HepG2 (cell line): ENCODE results near the gene SNRPB2. TPM values are rescaled to one million over a fixed set of nuclear protein-coding genes. Genes with fewer than 3 reads are reported as not detected.

Experiments used
- ATAC-seq: fragments of 200-7000 bp; cut with Tn5 transposase; 3 replicates; pipeline ENCODE4 v1.9.1; 2020; ENCODE audit warnings: mild to moderate bottlenecking, moderate library complexity
- BruUV-seq: library from RNA; stranded (reverse); fragments of 400-500 nt; replicated peaks from 2 replicates; lab custom pipeline; 2021; lab: Mats Ljungman, UMichigan
- CTCF ChIA-PET: fragments of 300-600 bp; formaldehyde crosslinking; extraction: SDS; loops from one replicate; lab custom pipeline; 2021; ENCODE audit warnings: low total read pairs, inconsistent platforms, low intra/inter-chr PET ratio; lab: Yijun Ruan, JAX
- POLR2A ChIA-PET: fragments of 350-600 bp; sonication (Branson Sonifier 250); formaldehyde crosslinking; loops from one replicate; lab custom pipeline; 2020; ENCODE audit warnings: antibody characterized with exemption, inconsistent platforms; lab: Yijun Ruan, JAX
- DNase-seq: peaks from one replicate; pipeline ENCODE4 v3.0.0-alpha.2; 2015; ENCODE audit warnings: low spot score
- FAIRE-seq: peaks from 3 replicates; lab custom pipeline; 2011; peaks lifted over from hg19 to GRCh38; lab: Jason Lieb, UNC
- H2AFZ ChIP-seq: one replicate; pipeline ENCODE4 v1.6.1; 2011; ENCODE audit warnings: low read length, inconsistent platforms
- H3K27ac ChIP-seq: fragments of 300-600 bp; 3 replicates; pipeline ENCODE4 v1.8.0; 2011; ENCODE audit warnings: mixed run types, mild to moderate bottlenecking, mixed read lengths, low read length, inconsistent platforms; ENCODE audit not compliant: insufficient read depth; ENCODE audit errors: extremely low read length
- H3K27me3 ChIP-seq, 2 experiments: fragments of 200-600 bp in 1 of 2; 2 replicates in 1 of 2; 3 replicates in 1 of 2; pipeline versions ENCODE4 v1.6.0 to v1.8.0; 2011; ENCODE audit warnings: low read length in 2 of 2, mild to moderate bottlenecking in 2 of 2, moderate library complexity in 2 of 2, inconsistent platforms in 1 of 2; ENCODE audit not compliant: insufficient read depth in 2 of 2, control insufficient read depth in 1 of 2
- H3K36me3 ChIP-seq, 2 experiments: fragments of 200-600 bp in 1 of 2; replicated peaks in 1 of 2; 2 replicates in 1 of 2; 3 replicates in 1 of 2; pipeline versions ENCODE4 v1.5.1 to v1.8.0; 2011; ENCODE audit warnings: low read length in 2 of 2, inconsistent platforms in 1 of 2; ENCODE audit not compliant: insufficient read depth in 2 of 2, control insufficient read depth in 1 of 2
- H3K4me1 ChIP-seq: 2 replicates; pipeline ENCODE4 v1.5.1; 2012; ENCODE audit warnings: low read length, inconsistent platforms; ENCODE audit not compliant: insufficient read depth
- H3K4me2 ChIP-seq: 2 replicates; pipeline ENCODE4 v1.6.0; 2011; ENCODE audit warnings: low read depth, low read length, inconsistent platforms
- H3K4me3 ChIP-seq, 3 experiments: fragments of 200-600 bp in 1 of 3; sonication (generic), shearing (Covaris generic) in 1 of 3; replicated peaks in 1 of 3; 2 replicates each; pipeline ENCODE4 v1.5.1; 2011 to 2016; ENCODE audit warnings: low read length in 3 of 3, inconsistent platforms in 2 of 3, low read depth in 2 of 3, mild to moderate bottlenecking in 2 of 3, control low read depth in 1 of 3, mixed read lengths in 1 of 3; ENCODE audit not compliant: insufficient read depth in 1 of 3
- H3K79me2 ChIP-seq: one replicate; pipeline ENCODE4 v1.6.1; 2011; ENCODE audit warnings: low read length, inconsistent platforms; ENCODE audit not compliant: insufficient read depth
- H3K9ac ChIP-seq: 2 replicates; pipeline ENCODE4 v1.6.0; 2011; ENCODE audit warnings: mild to moderate bottlenecking, low read depth, low read length, inconsistent platforms; ENCODE audit not compliant: insufficient read depth
- H3K9me3 ChIP-seq: 2 replicates; pipeline ENCODE4 v1.5.1; 2012; ENCODE audit warnings: mild to moderate bottlenecking, low read length
- H4K20me1 ChIP-seq: 2 replicates; pipeline ENCODE4 v1.6.0; 2011; ENCODE audit warnings: inconsistent platforms, mild to moderate bottlenecking, low read length, moderate library complexity; ENCODE audit not compliant: insufficient read depth
- ATF7 ChIP-seq, 2 experiments: fragments of 450-650 bp in 1 of 2; sonication (generic) in 1 of 2; formaldehyde crosslinking in 1 of 2; IDR thresholded peaks; 2 replicates each; pipeline versions ENCODE4 v1.4.0 to v1.6.1; 2016 to 2020; ENCODE audit warnings: antibody characterized with exemption in 1 of 2, mild to moderate bottlenecking in 1 of 2, missing genetic modification reagents in 1 of 2
- CEBPB ChIP-seq: IDR thresholded peaks from 2 replicates; pipeline ENCODE4 v1.6.1; 2011; ENCODE audit warnings: low read depth, low read length, improper control_type of control experiment, borderline replicate concordance
- CEBPG ChIP-seq: IDR thresholded peaks from 2 replicates; pipeline ENCODE4 v1.6.1; 2016
- ISL2 ChIP-seq: sonication (generic); formaldehyde crosslinking; IDR thresholded peaks from 2 replicates; pipeline ENCODE4 v1.5.0; 2020; ENCODE audit warnings: missing genetic modification reagents
- KMT2A ChIP-seq: sonication (generic); formaldehyde crosslinking; IDR thresholded peaks from 2 replicates; pipeline ENCODE4 v1.4.0; 2020; ENCODE audit warnings: missing genetic modification reagents
- RBM22 ChIP-seq: fragments of 200-400 bp; formaldehyde crosslinking; optimal IDR thresholded peaks from 2 replicates; pipeline ENCODE3; 2017; ENCODE audit warnings: mild to moderate bottlenecking, low read length, moderate library complexity
- WGBS: methylation state at CpG from one replicate; pipeline ENCODE4 v1.1.6; 2017; ENCODE audit warnings: low lambda C conversion rate; 5-methylcytosine and 5-hydroxymethylcytosine counted together
- in situ Hi-C: cut with HindIII; loops from 2 replicates; pipeline ENCODE4 v1.10.0; 2017; ENCODE audit warnings: low pct_unique_long_range_greater_than_20kb; ENCODE audit not compliant: extremely low pct_ligation_motif_present
- intact Hi-C: fragments of 100-400 bp; cut with micrococcal nuclease; formaldehyde crosslinking; loops from one replicate; pipeline ENCODE4 v1.10.0; 2022; ENCODE audit not compliant: unreplicated experiment
- polyA plus RNA-seq, 8 experiments: library from polyadenylated mRNA; depleted of rRNA in 3 of 8; stranded (reverse) in 7 of 8; unstranded in 1 of 8; fragments of >200 nt; fragmentation: Illumina TruSeq in 4 of 8; extraction: Trizol in 4 of 8; gene quantifications; 2 replicates each; pipeline versions ENCODE4 v1.2.1 to v1.2.3, GENCODE V29; 2011 to 2016; ENCODE audit warnings: low read depth in 4 of 8, missing spikeins in 1 of 8, mixed read lengths in 1 of 8; ENCODE audit not compliant: insufficient read depth in 1 of 8
- total RNA-seq, 5 experiments: library from RNA; depleted of rRNA; stranded (reverse); fragments of >200 nt; fragmentation: Illumina TruSeq; extraction: Trizol; gene quantifications; 2 replicates each; pipeline ENCODE4 v1.2.3, GENCODE V29; 2016; ENCODE audit warnings: low read depth in 1 of 5
- TF ChIP-seq, protein P1 (sequence below), 2 experiments: fragments of 450-650 bp in 1 of 2; sonication (generic) in 1 of 2; formaldehyde crosslinking; IDR thresholded peaks; 2 replicates each; pipeline versions ENCODE4 v1.5.0 to v1.8.0; 2020 to 2022; ENCODE audit warnings: mild to moderate bottlenecking in 1 of 2, missing genetic modification reagents in 1 of 2
- TF ChIP-seq, protein P2 (sequence below): sonication (generic); formaldehyde crosslinking; IDR thresholded peaks from 2 replicates; pipeline ENCODE4 v1.4.0; 2020; ENCODE audit warnings: missing genetic modification reagents, borderline replicate concordance

SNRPB2 gene
- total and polyA plus RNA-seq, 2 of the 13 experiments (the other 11 are each of a cell fraction or from before 2014, with no cell fraction given), result 107 to 204 TPM

DNA sequence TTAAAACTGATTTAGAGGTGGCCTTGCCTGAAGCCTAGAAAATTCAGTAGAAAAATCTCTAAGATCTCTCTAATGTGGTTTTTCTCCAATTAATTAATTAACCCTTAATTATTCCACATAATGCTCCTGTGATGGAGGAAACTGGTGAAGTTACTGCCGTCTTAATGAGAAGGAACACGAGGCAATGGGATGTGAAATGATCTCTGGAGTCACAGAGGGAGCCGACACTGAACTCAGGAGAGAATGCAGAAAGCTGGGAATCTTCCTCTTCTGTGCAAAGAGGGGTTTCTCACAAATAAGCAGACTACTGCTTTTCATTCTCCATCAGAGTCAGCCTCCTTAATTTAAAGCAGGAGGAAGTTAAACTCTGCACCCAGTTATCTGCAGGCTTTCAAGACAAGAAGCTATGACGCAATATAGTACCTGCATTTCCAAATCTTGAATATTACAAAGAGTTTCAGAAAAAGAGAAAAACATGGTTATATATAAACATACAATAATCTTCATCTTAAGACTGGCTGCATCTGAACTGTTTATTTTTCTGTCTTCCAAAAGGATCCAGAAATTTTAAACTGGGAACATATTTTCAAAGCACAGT is 18.1 kb upstream of the SNRPB2 start:
- no peak overlapping the region for H3K4me3 ChIP-seq
- ATAC-seq, result no peak
- H3K4me2 ChIP-seq, result no peak overlapping the region
- no peak for TF ChIP-seq ISL2 (CRISPR knock-in tag)
- peak; percentile 72 for TF ChIP-seq ATF7 (IDR thresholded peaks at IDR 0.05)
- TF ChIP-seq ATF7 (CRISPR knock-in tag; IDR thresholded peaks at IDR 0.05), result no peak
- TF ChIP-seq KMT2A (CRISPR knock-in tag), result no peak
- peak; percentile 91 for TF ChIP-seq CEBPB
- TF ChIP-seq, protein P1, sequence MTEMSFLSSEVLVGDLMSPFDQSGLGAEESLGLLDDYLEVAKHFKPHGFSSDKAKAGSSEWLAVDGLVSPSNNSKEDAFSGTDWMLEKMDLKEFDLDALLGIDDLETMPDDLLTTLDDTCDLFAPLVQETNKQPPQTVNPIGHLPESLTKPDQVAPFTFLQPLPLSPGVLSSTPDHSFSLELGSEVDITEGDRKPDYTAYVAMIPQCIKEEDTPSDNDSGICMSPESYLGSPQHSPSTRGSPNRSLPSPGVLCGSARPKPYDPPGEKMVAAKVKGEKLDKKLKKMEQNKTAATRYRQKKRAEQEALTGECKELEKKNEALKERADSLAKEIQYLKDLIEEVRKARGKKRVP (CRISPR knock-in tag; IDR thresholded peaks at IDR 0.05), result peak in 1 of 2 experiments; percentile 45; a peak in 1 of 4 replicates
- TF ChIP-seq, protein P2, sequence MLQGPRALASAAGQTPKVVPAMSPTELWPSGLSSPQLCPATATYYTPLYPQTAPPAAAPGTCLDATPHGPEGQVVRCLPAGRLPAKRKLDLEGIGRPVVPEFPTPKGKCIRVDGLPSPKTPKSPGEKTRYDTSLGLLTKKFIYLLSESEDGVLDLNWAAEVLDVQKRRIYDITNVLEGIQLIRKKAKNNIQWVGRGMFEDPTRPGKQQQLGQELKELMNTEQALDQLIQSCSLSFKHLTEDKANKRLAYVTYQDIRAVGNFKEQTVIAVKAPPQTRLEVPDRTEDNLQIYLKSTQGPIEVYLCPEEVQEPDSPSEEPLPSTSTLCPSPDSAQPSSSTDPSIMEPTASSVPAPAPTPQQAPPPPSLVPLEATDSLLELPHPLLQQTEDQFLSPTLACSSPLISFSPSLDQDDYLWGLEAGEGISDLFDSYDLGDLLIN (CRISPR knock-in tag), result no peak
- TF ChIP-seq CEBPG (CRISPR knock-in tag), result peak; percentile 35; the same call in 1 of the 2 replicates
- TF ChIP-seq RBM22, result no peak
- TF ChIP-seq, all 625 proteins: peak for 4
- WGBS, result 10% methylated on average over 4 of the region's 4 CpGs
- CTCF ChIA-PET, result no interaction called here
- FAIRE-seq (no peak), DNase-seq (no peak)
- Histone ChIP-seq H3K36me3 (no peaks in the 10 kb centered on the region), H3K4me1 (peaks cover 19% of the 10 kb centered on the region), H2AFZ (no peak overlapping the region), H3K9me3 (peaks cover 1% of the 10 kb centered on the region; the same call in 1 of the 2 replicates), H3K27me3 (peaks cover 7 to 36% of the 10 kb centered on the region in 2 experiments; a peak in 4 of 5 replicates), H3K79me2 (no peaks in the 10 kb centered on the region), H4K20me1 (no peaks in the 10 kb centered on the region), H3K9ac (no peak overlapping the region), H3K27ac (no peak overlapping the region)
- in situ Hi-C loops, result no loop called here
- intact Hi-C loops, result no loop called here
- POLR2A ChIA-PET, result no interaction called here
- no TSS peak for BruUV-seq
